22Rv1 (cell line): ENCODE data around the gene GLOD5.
A peak's percentile ranks its signal among the peaks of the same experiment; 100 is the strongest.

Source experiments
- H3K27ac ChIP-seq: fragments of 450-650 bp; 2 replicates; pipeline ENCODE4 v1.5.1; 2017
- CTCF ChIP-seq: fragments of 450-650 bp; IDR thresholded peaks from 2 replicates; pipeline ENCODE4 v1.5.1; 2017; ENCODE audit warnings: mild to moderate bottlenecking
- ZFX ChIP-seq: fragments of 450-650 bp; IDR thresholded peaks from 2 replicates; pipeline ENCODE4 v1.6.1; 2017; ENCODE audit warnings: antibody characterized with exemption, borderline replicate concordance

Gene GLOD5

GRCh38 chrX:48720577-48721250 is 40.8 kb upstream of the GLOD5 start:
- H3K27ac ChIP-seq, result no peak overlapping the region
- TF ChIP-seq CTCF, result no peak
- TF ChIP-seq ZFX, result no peak

DNA sequence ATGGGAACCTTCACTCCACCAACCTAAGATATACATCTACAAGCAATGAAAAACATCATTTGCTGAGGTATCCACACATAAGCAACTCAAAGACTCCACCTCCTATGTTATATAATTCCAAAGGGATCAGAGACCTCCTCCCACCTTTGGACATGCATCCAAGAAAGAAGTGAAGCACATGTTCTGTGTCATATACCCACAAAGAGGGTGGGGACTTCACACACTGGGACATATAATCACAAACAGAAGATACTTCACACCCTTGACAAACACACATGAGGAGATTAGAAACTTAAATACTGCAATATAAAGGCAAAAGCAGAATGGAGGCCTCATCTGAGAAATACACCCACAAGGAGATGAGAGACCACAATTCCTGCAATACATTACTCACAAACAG is 39.6 kb upstream of the GLOD5 start:
- TF ChIP-seq ZFX, result no peak
- no peak for TF ChIP-seq CTCF

DNA sequence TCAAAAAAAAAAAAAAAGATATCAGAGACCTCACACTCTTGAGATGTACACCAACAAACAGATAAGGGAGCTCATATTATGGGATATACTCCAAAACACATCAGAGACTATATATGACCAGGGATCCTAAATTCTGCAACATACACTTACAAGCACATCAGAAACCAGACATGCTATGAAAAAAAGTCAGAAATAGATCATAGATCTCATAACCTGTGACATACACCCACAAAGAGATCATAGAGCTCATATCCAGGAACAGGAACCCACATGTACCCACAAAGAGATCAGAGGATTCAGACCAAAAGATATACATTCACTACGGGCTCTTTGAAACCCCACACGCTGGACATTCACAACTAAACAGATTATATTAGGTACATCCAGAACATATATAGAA is 35.0 kb upstream of the GLOD5 start:
- no peak for TF ChIP-seq ZFX
- no peak for TF ChIP-seq CTCF
- no peak overlapping the region for H3K27ac ChIP-seq

More for the DNA sequence above, 39.6 kb upstream of the GLOD5 start:
- H3K27ac ChIP-seq, result no peak overlapping the region

- H3K27ac ChIP-seq, result no peak overlapping the region
- no peak for TF ChIP-seq CTCF
- no peak for TF ChIP-seq ZFX
These were observed 32.9 kb upstream of the GLOD5 start for GRCh38 chrX:48728653-48729052.

DNA sequence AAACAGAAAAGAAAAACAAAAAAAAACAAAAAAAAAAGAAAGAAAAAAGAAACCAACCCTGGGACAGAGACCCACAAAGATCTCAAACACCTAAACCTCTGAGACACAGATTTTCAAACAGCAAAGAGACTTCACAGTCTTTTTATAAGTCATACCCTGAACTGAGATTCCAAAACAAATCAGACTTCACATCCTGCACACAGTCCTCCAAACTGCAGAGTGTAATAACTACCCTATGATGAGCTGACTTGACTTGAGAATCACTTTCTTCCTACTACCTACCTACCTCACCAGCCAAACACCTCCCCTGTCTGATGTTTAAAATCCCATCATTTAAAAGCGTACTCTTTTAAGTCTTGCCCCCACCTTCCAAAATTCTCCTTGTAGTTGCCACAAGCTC is 25.2 kb upstream of the GLOD5 start:
- H3K27ac ChIP-seq, result no peak overlapping the region

GRCh38 chrX:48736878-48737212 is 24.7 kb upstream of the GLOD5 start:
- TF ChIP-seq ZFX (no peak), CTCF (no peak)

More for the DNA sequence above, 25.2 kb upstream of the GLOD5 start:
- TF ChIP-seq CTCF (no peak), ZFX (no peak)

GRCh38 chrX:48737213-48737938 is 24.2 kb upstream of the GLOD5 start:
- H3K27ac ChIP-seq, result peak overlapping the region; percentile 86
- no peak for TF ChIP-seq ZFX
- no peak for TF ChIP-seq CTCF

More at GRCh38 chrX:48736878-48737212, 24.7 kb upstream of the GLOD5 start:
- peak overlapping the region; percentile 86 for H3K27ac ChIP-seq
